ENCODE results near the gene AGAP3. TPM values are rescaled to one million over a fixed set of nuclear protein-coding genes. Genes with fewer than 3 reads are reported as not detected.

Gene AGAP3
- total RNA-seq, 1 donor from 2014 or later: 114 TPM

DNA sequence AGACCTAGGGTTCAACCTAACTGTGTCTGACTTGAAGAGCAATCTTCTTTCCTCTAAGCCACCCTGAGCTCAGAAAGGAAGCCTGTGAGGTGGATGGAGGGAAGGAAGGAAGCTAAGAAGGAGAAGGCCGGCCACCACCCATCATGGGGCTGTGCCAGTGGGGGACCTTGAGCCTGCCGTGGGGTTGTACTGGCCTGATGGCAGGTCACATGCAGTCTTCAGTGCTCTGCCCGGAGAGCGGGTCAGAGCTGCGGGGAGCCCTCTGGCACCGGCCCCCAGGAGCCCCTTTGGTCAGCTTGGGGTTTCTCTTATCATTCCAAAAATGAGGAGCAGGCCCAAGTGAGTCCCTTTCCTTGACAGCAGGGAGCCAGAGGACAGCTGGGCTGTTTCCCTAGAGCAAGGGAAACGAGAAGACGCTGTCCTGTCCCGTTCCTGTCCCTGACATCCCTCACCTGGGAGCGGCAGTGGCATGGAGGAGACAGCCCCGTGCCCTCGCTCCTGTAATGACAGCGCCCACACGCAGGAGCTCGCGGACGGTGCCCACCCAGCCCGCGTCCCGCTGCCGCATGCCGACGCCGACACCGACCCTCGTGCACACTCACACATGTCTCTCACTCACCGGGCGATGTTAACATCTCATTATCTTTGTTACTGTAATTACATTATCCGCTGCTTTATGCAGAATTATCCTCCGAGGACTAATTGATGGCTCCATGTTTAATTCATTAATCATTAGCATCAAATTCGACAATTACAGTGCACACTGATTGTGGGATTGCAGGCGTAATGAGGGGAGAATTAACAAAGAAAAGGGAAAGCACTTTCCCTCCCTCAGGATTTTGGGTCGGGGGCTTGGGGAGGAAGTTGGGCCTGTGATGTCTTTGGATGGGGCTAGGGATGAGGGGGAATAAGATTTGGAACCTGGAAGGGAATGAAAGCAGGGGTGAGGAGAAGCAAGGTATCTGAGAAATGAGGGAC lies 49.9 kb downstream of the AGAP3 start:
- Mint-ChIP-seq H3K27ac (no peak overlapping the region), H3K27me3 (no peaks in the 10 kb centered on the region), H3K4me3 (ENCODE audit: low read depth) (no peak overlapping the region), H3K36me3 (ENCODE audit: insufficient read depth) (peaks cover 27% of the 10 kb centered on the region), H3K9me3 (ENCODE audit: low read depth) (no peaks in the 10 kb centered on the region), H3K4me1 (ENCODE audit: low read depth) (peaks cover 6% of the 10 kb centered on the region)
- no peak for DNase-seq (ENCODE audit: low spot score, unreplicated experiment)
- TF ChIP-seq CTCF (IDR thresholded peaks at IDR 0.05; ENCODE audit: unreplicated experiment): no peak

DNA sequence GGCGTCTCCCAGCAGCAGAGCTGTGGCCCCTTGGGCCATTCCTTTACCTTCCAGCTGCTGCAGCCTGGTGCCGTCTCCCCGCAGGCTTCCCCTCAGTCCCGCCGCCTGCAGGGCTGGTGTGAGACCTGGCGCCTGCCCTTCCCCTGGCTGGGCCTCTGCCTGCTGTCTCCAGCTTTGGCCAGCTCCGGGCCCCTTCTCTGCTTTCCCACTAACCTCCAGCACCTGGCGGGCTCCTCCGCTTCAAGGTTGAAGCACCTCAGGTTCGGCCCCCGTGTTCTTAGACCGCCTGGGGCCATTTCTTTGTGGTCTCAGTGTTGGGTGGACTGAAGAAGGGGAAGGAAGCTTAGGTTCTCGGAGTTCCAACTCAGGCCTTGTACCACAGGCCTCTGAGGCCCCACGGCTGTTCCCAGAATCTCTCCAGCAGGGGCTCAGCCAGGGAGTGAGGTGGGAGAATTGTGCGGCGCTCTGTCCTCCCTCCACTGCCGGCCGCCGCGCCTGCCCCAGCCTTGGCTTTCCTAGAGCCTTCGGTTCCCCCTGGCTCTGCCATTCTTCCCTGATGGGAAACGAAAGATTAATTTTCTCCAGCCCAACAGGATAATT lies 50.9 kb downstream of the AGAP3 start:
- Mint-ChIP-seq H3K4me3 (ENCODE audit: low read depth) (no peak overlapping the region), H3K9me3 (ENCODE audit: low read depth) (no peaks in the 10 kb centered on the region), H3K36me3 (ENCODE audit: insufficient read depth) (peaks cover 20% of the 10 kb centered on the region), H3K4me1 (ENCODE audit: low read depth) (peaks cover 15% of the 10 kb centered on the region), H3K27ac (no peak overlapping the region), H3K27me3 (no peaks in the 10 kb centered on the region)
- TF ChIP-seq CTCF (IDR thresholded peaks at IDR 0.05; ENCODE audit: unreplicated experiment): no peak
- DNase-seq (ENCODE audit: low spot score, unreplicated experiment): no peak

- Mint-ChIP-seq H3K9me3 (ENCODE audit: low read depth) (no peaks in the 10 kb centered on the region), H3K4me3 (ENCODE audit: low read depth) (no peak overlapping the region), H3K4me1 (ENCODE audit: low read depth) (peaks cover 21% of the 10 kb centered on the region), H3K27me3 (no peaks in the 10 kb centered on the region), H3K27ac (no peak overlapping the region), H3K36me3 (ENCODE audit: insufficient read depth) (peaks cover 20% of the 10 kb centered on the region)
- DNase-seq (ENCODE audit: low spot score, unreplicated experiment): no peak
- TF ChIP-seq CTCF (IDR thresholded peaks at IDR 0.05; ENCODE audit: unreplicated experiment): no peak
These were observed 51.5 kb downstream of the AGAP3 start for GRCh38 chr7:151137791-151138152.

GRCh38 chr7:151138153-151138851 lies 52.0 kb downstream of the AGAP3 start:
- peaks cover 16% of the 10 kb centered on the region for H3K36me3 Mint-ChIP-seq (ENCODE audit: insufficient read depth)
- H3K27me3 Mint-ChIP-seq: no peaks in the 10 kb centered on the region
- no peak overlapping the region for H3K4me3 Mint-ChIP-seq (ENCODE audit: low read depth)
- H3K9me3 Mint-ChIP-seq (ENCODE audit: low read depth): no peaks in the 10 kb centered on the region
- no peak for TF ChIP-seq CTCF (IDR thresholded peaks at IDR 0.05; ENCODE audit: unreplicated experiment)
- DNase-seq (ENCODE audit: low spot score, unreplicated experiment): no peak
- peaks cover 26% of the 10 kb centered on the region for H3K4me1 Mint-ChIP-seq (ENCODE audit: low read depth)
- H3K27ac Mint-ChIP-seq: peak overlapping the region; percentile 3
